ENCODE measurements around the gene DAGLA.

DAGLA gene

GRCh38 chr11:61700212-61700611, 20.0 kb downstream of the DAGLA start:
- CTCF ChIA-PET, result interaction anchor here (0.9 kb wide), 1 partner anchor 265 kb away, joined by 3 read pairs; no protein-coding TSS in a partner anchor
- POLR2A ChIA-PET, result interaction anchor here (1.6 kb wide), 1 partner anchor 18 kb away, joined by 5 read pairs; no protein-coding TSS in a partner anchor
- TF ChIP-seq NFRKB (IDR thresholded peaks at IDR 0.05) (no peak), FOXK2 (IDR thresholded peaks at IDR 0.05) (no peak), FOXA1 (IDR thresholded peaks at IDR 0.05) (no peak), SUZ12 (IDR thresholded peaks at IDR 0.05) (no peak), CTBP1 (IDR thresholded peaks at IDR 0.05; ENCODE audit: borderline replicate concordance) (no peak)
- DNase-seq (ENCODE audit: extremely low spot score), result no peak

- DNase-seq (ENCODE audit: extremely low spot score), result no peak
- CTCF ChIA-PET, result no interaction called here
- TF ChIP-seq TARDBP (IDR thresholded peaks at IDR 0.05) (no peak), HDGF (IDR thresholded peaks at IDR 0.05; ENCODE audit: borderline replicate concordance) (no peak), L3MBTL2 (conservative IDR thresholded peaks at IDR 0.05) (no peak), ZNF384 (IDR thresholded peaks at IDR 0.05) (no peak)
- POLR2A ChIA-PET, result no interaction called here
Observed at GRCh38 chr11:61700720-61701119, 20.5 kb downstream of the DAGLA start.

GRCh38 chr11:61701242-61701886, 21.2 kb downstream of the DAGLA start:
- TF ChIP-seq ARNT (IDR thresholded peaks at IDR 0.05), result no peak
- no peak for TF ChIP-seq TARDBP (IDR thresholded peaks at IDR 0.05)
- TF ChIP-seq L3MBTL2 (conservative IDR thresholded peaks at IDR 0.05), result no peak
- no peak for TF ChIP-seq ZNF384 (IDR thresholded peaks at IDR 0.05)
- no peak for TF ChIP-seq CTBP1 (IDR thresholded peaks at IDR 0.05; ENCODE audit: borderline replicate concordance)
- TF ChIP-seq FOXA1 (IDR thresholded peaks at IDR 0.05), result no peak
- no peak for TF ChIP-seq BHLHE40 (IDR thresholded peaks at IDR 0.05; ENCODE audit: borderline replicate concordance)
- TF ChIP-seq SUZ12 (IDR thresholded peaks at IDR 0.05), result no peak
- TF ChIP-seq FOXM1 (IDR thresholded peaks at IDR 0.05; ENCODE audit: borderline replicate concordance), result no peak
- TF ChIP-seq HDGF (IDR thresholded peaks at IDR 0.05; ENCODE audit: borderline replicate concordance), result no peak
- TF ChIP-seq NFRKB (IDR thresholded peaks at IDR 0.05), result no peak
- TF ChIP-seq SP1 (IDR thresholded peaks at IDR 0.05), result no peak
- TF ChIP-seq FOXK2 (IDR thresholded peaks at IDR 0.05), result no peak
- TF ChIP-seq LEF1 (IDR thresholded peaks at IDR 0.05; ENCODE audit: borderline replicate concordance), result no peak
- no peak for TF ChIP-seq ELF4 (IDR thresholded peaks at IDR 0.05)
- TF ChIP-seq PKNOX1 (IDR thresholded peaks at IDR 0.05), result no peak
- POLR2A ChIA-PET, result no interaction called here
- CTCF ChIA-PET, result no interaction called here
- peak; percentile 63 for DNase-seq (ENCODE audit: extremely low spot score)

GRCh38 chr11:61702701-61703312, 22.6 kb downstream of the DAGLA start:
- CTCF ChIA-PET, result no interaction called here
- TF ChIP-seq FOXA1 (IDR thresholded peaks at IDR 0.05) (no peak), CTBP1 (IDR thresholded peaks at IDR 0.05; ENCODE audit: borderline replicate concordance) (no peak), SP1 (IDR thresholded peaks at IDR 0.05) (no peak), PKNOX1 (IDR thresholded peaks at IDR 0.05) (no peak), ARNT (IDR thresholded peaks at IDR 0.05) (no peak), TARDBP (IDR thresholded peaks at IDR 0.05) (no peak)
- no peak for DNase-seq (ENCODE audit: extremely low spot score)
- POLR2A ChIA-PET, result no interaction called here

GRCh38 chr11:61704838-61705237, 24.6 kb downstream of the DAGLA start:
- TF ChIP-seq SUZ12 (IDR thresholded peaks at IDR 0.05) (no peak), ZNF384 (IDR thresholded peaks at IDR 0.05) (no peak), FOXA1 (IDR thresholded peaks at IDR 0.05) (no peak), BHLHE40 (IDR thresholded peaks at IDR 0.05; ENCODE audit: borderline replicate concordance) (no peak), TARDBP (IDR thresholded peaks at IDR 0.05) (no peak), CTBP1 (IDR thresholded peaks at IDR 0.05; ENCODE audit: borderline replicate concordance) (no peak), LEF1 (IDR thresholded peaks at IDR 0.05; ENCODE audit: borderline replicate concordance) (no peak), NFRKB (IDR thresholded peaks at IDR 0.05) (no peak), ARNT (IDR thresholded peaks at IDR 0.05) (no peak), SP1 (IDR thresholded peaks at IDR 0.05) (no peak), PKNOX1 (IDR thresholded peaks at IDR 0.05) (no peak), FOXK2 (IDR thresholded peaks at IDR 0.05) (no peak), ELF4 (IDR thresholded peaks at IDR 0.05) (no peak), FOXM1 (IDR thresholded peaks at IDR 0.05; ENCODE audit: borderline replicate concordance) (no peak), HDGF (IDR thresholded peaks at IDR 0.05; ENCODE audit: borderline replicate concordance) (no peak), L3MBTL2 (conservative IDR thresholded peaks at IDR 0.05) (no peak)
- POLR2A ChIA-PET, result interaction anchor here (1.5 to 1.6 kb wide), 2 partner anchors 14 to 22 kb away, joined by 4 to 7 read pairs; no protein-coding TSS in a partner anchor
- CTCF ChIA-PET, result no interaction called here
- DNase-seq (ENCODE audit: extremely low spot score), result no peak
